Epidermal melanocyte (primary cell): ENCODE measurements around the gene PHYHD1.
"Not testable (repeated sequence)": the region's sequence is repeated elsewhere in the genome, so short reads cannot be mapped to it uniquely, and the experiment has no call there.

Experiments
- DNase-seq: peaks from one replicate; pipeline ENCODE4 v3.0.0; 2011; ENCODE audit warnings: low spot score; ENCODE audit not compliant: insufficient read length

PHYHD1 gene

DNA sequence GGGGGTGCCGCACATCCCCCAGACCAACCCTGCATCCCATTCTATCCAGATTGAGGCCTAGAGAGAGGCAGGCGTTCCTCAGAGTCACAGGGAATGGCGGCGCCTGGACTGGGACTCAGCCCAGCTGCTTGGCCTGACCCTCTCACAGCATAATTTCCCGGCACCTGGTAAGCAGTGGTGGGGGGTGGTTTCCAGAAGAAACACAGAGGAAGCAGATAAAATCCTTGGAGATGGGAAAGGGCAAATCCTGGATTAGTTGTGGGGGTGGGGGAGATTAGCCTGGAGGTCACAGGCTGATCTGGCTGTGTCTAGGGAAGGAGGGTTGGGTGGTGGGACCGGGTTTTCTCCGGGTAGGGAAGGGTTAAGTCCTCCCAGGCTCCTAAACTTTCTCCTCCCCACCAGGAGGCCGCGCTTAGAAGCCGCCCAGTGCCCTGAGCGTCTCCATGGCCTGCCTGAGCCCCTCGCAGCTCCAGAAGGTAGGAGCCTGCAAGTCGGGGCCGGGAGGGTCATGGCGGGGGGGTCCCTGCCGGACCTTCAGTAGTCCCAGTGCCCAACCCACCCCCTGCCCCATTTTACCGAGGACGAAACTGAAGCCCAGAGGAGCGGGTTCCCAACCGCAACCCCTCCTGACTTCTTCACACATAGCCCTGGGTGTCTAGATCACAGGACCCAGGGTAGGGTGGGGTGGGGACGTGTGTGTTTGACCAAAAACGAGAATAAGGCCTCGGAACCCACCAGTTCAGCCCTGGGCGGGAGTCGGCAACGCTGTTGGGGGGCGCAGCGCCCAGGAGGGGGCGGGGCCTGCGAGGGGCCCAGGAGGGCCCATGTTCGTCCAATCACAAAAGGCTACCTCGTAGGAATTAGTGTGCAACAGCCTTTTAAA is 1.3 kb downstream of the PHYHD1 start:
- DNase-seq, result peak; percentile 54

DNA sequence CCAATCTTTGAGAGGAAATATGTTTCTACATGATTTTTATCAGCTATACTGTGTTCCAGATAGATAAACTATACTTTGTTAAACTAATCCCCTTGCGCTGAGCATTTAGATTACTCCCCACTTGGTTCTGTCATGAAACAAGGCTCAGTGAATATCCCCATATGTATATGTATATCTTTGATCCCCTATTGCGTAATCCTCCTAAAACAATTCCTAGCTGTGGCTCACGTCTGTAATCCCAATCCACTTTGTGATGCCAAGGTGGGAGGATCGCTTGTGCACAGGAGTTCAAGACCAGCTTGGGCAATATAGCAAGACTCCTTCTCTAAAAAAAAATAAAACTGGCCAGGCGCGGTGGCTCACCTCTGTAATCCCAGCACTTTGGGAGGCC is 2.7 kb downstream of the PHYHD1 start:
- DNase-seq, result no peak

- peak; percentile 65 for DNase-seq
Measured at GRCh38 chr9:128927731-128928411, 7.1 kb downstream of the PHYHD1 start.

DNA sequence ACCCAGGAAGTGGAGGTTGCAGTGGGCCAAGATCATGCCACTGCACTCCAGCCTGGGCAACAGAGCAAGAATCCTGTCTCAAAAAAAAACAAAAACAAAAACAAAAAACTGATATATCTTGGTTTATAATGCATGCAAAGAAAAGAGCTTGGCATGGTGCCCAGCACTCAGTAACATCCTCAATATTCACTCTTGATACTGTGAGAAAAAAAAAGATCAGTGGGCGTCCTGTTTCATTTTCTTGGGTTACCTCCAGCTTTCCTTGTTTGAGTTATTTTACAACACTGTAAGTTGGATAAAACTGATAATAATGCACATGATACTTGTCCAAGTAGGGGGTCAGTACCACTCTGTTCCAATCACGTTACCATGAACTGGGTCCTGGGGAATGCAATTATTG is 7.8 kb downstream of the PHYHD1 start:
- DNase-seq, result no peak

- no peak for DNase-seq
Measured at GRCh38 chr9:128929560-128929959, 8.8 kb downstream of the PHYHD1 start.

DNA sequence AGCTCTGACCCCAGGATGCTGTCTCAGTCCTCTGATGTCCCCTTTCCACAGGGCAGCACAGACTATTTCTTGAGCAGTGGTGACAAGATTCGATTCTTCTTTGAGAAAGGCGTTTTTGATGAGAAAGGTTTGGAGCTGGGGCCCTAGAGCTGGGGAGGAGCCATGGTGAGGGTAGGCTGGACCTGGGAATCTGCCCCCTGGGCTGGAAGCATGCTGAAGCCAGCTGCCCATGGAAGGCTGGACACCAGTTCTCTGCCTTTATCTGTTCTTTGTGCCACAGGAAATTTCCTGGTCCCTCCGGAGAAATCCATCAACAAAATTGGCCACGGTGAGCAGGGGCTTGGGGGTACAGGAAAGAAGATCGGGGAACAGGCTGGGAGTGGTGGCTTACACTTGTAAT is 12.9 kb downstream of the PHYHD1 start:
- DNase-seq, result no peak

- no peak for DNase-seq
Measured at GRCh38 chr9:128936171-128936865, 15.5 kb downstream of the PHYHD1 start.

- DNase-seq, result no peak
Measured at GRCh38 chr9:128937310-128938165, 16.8 kb downstream of the PHYHD1 start.

DNA sequence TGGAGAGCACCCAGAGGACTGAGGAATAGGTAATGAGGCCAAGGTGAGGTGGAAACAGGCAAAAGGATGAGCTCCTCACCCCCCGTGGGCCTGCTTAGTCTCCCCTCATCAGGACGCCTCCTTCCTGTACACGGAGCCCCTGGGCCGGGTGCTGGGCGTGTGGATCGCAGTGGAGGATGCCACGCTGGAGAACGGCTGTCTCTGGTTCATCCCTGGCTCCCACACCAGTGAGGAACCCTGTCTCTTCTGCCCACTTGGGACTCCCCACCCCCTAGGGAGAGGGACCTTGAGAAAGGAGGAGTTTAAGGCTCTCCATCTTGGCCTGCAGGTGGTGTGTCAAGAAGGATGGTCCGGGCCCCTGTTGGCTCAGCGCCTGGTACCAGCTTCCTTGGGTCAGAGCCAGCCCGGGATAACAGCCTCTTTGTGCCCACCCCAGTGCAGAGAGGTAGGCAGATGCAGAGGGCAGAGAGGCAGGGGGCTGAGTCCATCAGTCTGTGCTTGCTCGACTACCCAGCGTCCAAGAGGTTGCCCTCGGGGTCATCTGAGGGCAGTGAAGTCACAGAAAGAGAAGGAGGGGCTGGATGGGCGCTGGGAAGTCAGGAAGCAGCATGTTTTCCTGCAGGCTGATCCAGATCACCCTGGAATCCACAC is 19.6 kb downstream of the PHYHD1 start:
- no peak for DNase-seq

- DNase-seq, result no peak
Measured at GRCh38 chr9:128940946-128941755, 20.4 kb downstream of the PHYHD1 start.

DNA sequence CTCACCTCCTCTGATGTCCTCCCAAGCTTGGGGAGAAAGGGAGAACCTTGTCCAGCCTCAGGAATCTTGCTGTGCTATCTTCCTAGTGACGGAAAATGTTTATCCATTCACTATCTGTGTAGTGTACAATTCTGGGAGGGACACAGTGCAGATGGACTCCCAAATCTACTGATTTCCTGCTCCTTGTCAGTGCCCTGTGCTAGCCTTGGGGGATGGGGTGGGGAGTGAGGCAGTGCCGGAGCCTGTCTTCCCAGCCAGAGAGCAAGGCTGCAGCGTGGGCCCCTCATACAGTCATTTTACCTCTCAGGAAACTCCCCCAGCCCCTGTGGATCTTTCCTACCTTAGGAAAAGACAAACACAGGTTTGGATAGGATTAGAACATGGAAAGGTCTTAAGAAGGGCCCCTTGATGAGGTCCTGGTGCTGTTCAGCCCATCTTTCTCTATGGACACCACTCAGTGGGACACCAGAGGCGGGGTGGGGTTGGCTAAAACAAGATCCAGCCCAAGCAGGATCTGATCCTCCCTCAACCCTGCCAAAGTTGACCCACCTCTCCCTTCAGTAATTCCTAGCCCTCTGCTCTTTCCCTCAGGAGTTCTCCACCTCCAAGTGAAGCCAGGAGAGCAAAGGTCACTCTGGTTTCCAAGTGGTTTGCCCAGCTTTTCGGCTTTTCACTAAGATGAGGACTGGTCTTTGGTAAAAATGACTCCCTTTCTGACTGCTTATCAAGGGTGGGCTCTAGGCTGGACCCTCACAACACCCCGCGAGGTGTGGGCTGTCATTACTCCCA is 23.2 kb downstream of the PHYHD1 start:
- no peak for DNase-seq

GRCh38 chr9:128944966-128945365 is 24.2 kb downstream of the PHYHD1 start:
- DNase-seq, result not testable (repeated sequence)

- DNase-seq, result no peak
Measured at GRCh38 chr9:128945798-128946501, 25.2 kb downstream of the PHYHD1 start.

- peak; percentile 21 for DNase-seq
Measured at GRCh38 chr9:128946571-128947276, 25.9 kb downstream of the PHYHD1 start.

DNA sequence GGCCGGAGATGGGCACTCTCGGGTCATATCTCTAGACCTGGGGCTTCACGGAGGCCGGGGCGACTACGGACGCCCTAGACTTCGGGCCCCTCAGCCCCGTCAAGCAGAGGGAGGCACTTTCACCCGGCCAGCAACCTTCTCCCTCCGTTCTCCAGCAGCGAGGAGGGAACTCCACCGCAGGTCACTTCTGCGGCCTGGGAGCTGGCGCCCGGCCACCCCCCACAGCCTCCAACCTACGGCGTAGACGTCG is 26.4 kb downstream of the PHYHD1 start:
- no peak for DNase-seq

DNA sequence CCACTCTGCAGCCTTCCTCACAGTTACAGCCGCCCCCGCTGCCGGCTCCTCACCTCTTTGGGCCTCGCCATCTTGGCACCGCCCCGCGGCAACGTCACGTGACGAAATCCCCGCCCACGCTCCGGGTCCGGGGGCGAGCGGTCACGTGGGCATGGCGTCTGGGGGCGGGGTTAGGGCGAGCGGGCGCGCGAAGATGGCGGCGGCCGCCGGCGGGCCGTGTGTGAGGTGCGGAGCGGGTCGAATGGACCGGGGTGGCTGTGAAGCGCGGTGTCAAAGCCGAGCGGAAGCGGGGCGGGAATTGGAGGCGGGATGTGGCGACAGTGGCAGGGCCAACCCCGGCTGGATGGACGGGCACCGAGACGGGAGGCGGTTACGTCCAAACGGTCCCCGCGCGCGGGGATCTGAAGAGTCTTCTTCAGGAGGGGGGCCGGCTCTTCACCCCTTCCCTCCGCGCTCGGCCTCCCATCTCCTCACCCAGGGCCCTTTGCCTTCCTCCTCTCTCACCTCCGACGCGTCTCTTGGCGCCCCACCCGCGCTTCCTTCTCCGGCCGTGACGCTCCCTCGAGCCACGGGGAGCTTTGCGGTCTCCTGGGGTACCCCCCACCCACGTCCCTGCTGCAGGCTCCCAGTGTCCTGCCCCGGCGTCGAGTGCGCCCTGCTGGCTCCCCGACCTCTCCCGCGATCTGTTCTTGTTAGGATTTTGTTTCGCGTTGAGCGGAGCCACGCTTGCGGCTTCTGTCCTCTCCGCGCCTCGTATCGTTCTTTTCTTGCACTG is 26.9 kb downstream of the PHYHD1 start, which contains the start of the genes DOLK and NUP188:
DOLK (minus strand) TSS at position 77 of the 775 bp plus-strand sequence. CDS start 300 bp downstream, outside the sequence.
NUP188 (plus strand) TSS at position 173 of the 775 bp plus-strand sequence; CDS start at position 194, 21 bp downstream.
- DNase-seq, result peak; percentile 97

- DNase-seq, result not testable (repeated sequence)
Measured at GRCh38 chr9:128961403-128961802, 40.6 kb downstream of the PHYHD1 start.
